ENCODE results near the gene MILR1.
"Not testable (repeated sequence)": the region's sequence is repeated elsewhere in the genome, so short reads cannot be mapped to it uniquely, and the experiment has no call there.

Gene MILR1

GRCh38 chr17:64477849-64478248 is 28.9 kb downstream of the MILR1 start:
- no peak for DNase-seq

GRCh38 chr17:64480951-64481350 is 32.0 kb downstream of the MILR1 start:
- DNase-seq, result no peak

GRCh38 chr17:64484380-64484779 is 35.5 kb downstream of the MILR1 start:
- no peak for DNase-seq

GRCh38 chr17:64488301-64488700 is 39.4 kb downstream of the MILR1 start:
- no peak for DNase-seq

- DNase-seq, result peak; percentile 20
Observed at GRCh38 chr17:64491034-64491860, 42.3 kb downstream of the MILR1 start.

GRCh38 chr17:64491994-64492393 is 43.1 kb downstream of the MILR1 start:
- no peak for DNase-seq

GRCh38 chr17:64492481-64493109 is 43.7 kb downstream of the MILR1 start:
- no peak for DNase-seq

GRCh38 chr17:64494121-64494520 is 45.2 kb downstream of the MILR1 start:
- DNase-seq, result no peak

GRCh38 chr17:64495300-64495699 is 46.4 kb downstream of the MILR1 start:
- not testable (repeated sequence) for DNase-seq

GRCh38 chr17:64496348-64496785 is 47.5 kb downstream of the MILR1 start:
- no peak for DNase-seq

GRCh38 chr17:64496786-64497564 is 48.1 kb downstream of the MILR1 start, which contains the start of gene POLG2:
Gene POLG2, minus strand, starts transcription at chr17:64497054. Its CDS starts 86 bp downstream, at chr17:64496968.
- peak; percentile 96 for DNase-seq

GRCh38 chr17:64497565-64498035 is 48.7 kb downstream of the MILR1 start:
- DNase-seq, result no peak

GRCh38 chr17:64498308-64499203 is 49.6 kb downstream of the MILR1 start:
- no peak for DNase-seq

- DNase-seq, result no peak
Observed at GRCh38 chr17:64499805-64500486, 51.0 kb downstream of the MILR1 start.

- DNase-seq, result no peak
Observed at GRCh38 chr17:64500487-64500859, 51.6 kb downstream of the MILR1 start.

- no peak for DNase-seq
Observed at GRCh38 chr17:64500862-64501765, 52.2 kb downstream of the MILR1 start.

- DNase-seq, result no peak
Observed at GRCh38 chr17:64502021-64502420, 53.1 kb downstream of the MILR1 start.

- DNase-seq, result no peak
Observed at GRCh38 chr17:64502809-64503208, 53.9 kb downstream of the MILR1 start.

GRCh38 chr17:64503341-64503740 is 54.4 kb downstream of the MILR1 start:
- no peak for DNase-seq

Data from activated gamma-delta T cell treated with Interleukin-2 at 50 U/mL for 16 hours (primary cell).